COLO668 (cell line): ENCODE results near the gene GAS1.

Experiments used
- DNase-seq: peaks from one replicate; lab custom pipeline; 2025; ENCODE audit not compliant: unreplicated experiment; lab: John Stamatoyannopoulos, UW

GAS1 gene

DNA sequence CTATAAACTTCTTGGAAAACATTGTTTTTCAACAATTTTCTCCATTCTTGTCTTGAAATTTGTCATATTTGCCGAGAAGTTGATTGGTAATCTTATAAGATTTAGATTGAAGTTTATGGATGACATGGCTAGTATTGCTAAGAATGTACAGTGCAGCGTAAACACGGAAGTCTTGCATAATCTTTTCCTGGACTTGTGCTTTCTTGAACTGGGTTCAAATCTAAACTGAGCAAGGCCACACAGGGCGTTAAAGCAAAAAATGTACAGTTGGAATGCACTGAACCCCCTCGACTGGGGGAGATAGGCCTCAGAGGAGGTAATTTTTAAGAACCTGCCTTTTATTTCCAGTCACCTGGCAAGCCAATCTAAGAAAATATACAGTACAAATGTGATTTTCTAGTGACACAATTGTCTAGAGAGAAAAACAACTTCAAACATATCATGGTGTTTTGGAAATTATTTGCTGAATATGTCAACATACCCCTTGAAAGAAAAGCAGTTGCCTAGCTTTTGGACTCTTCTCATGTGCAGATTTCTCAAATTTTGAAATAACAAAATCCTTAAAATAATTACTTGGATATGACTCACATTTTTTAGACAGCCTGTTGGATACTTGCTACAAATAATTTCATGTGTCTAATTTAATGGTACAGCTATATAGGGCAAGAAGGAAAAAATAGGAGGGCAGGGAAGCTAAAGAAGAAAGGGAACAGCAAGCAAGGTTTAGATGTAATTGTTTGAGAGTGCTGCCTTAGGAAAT, 18.5 kb upstream of the GAS1 start:
- DNase-seq: no peak

GRCh38 chr9:86962692-86963091, 15.4 kb upstream of the GAS1 start:
- DNase-seq: no peak

DNA sequence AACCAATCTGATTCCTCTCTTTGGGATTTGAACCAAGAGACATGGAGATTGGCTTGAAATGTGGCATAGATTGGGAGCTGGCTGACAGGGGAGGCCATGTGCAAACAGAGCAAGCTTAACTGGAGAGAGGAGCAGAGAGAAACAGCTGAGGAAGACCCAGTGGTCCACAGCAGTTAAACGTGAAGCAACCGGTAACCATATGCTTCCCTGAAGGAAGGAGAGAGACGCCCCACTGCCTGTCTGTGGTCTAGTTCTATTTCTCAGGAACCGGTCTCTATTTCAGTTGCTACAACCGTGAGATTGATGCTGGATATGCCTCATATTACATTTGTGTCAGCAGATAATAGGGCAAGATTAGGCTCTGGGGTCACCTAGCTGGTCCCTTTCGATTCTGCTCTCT, 13.6 kb upstream of the GAS1 start:
- DNase-seq: no peak

- no peak for DNase-seq
Measured at GRCh38 chr9:86958203-86958602, 10.9 kb upstream of the GAS1 start.

GRCh38 chr9:86955561-86955960, 8.3 kb upstream of the GAS1 start:
- no peak for DNase-seq

DNA sequence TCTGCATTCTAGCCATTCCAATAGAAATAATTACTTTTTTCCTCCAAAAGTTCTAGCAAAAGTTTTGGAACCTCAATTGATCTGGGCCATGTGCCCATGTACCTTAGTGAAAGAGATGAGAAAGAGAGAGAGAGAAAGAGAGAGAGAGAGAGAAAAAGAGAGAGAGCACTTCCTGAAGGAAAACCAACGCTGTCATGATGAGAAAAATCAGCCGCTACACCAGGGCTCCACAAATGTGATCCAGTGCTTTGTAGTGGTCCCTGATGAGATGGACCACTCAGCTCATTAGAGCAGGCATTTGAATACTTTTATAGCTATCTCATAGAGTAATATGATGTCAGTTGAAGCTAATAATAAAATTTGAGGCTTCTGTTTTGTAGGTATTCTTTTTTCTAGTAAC, 7.7 kb upstream of the GAS1 start:
- no peak for DNase-seq

GRCh38 chr9:86953181-86953580, 5.9 kb upstream of the GAS1 start:
- no peak for DNase-seq

GRCh38 chr9:86948074-86948929, 996 bp upstream of the GAS1 start:
- peak; percentile 60 for DNase-seq

DNA sequence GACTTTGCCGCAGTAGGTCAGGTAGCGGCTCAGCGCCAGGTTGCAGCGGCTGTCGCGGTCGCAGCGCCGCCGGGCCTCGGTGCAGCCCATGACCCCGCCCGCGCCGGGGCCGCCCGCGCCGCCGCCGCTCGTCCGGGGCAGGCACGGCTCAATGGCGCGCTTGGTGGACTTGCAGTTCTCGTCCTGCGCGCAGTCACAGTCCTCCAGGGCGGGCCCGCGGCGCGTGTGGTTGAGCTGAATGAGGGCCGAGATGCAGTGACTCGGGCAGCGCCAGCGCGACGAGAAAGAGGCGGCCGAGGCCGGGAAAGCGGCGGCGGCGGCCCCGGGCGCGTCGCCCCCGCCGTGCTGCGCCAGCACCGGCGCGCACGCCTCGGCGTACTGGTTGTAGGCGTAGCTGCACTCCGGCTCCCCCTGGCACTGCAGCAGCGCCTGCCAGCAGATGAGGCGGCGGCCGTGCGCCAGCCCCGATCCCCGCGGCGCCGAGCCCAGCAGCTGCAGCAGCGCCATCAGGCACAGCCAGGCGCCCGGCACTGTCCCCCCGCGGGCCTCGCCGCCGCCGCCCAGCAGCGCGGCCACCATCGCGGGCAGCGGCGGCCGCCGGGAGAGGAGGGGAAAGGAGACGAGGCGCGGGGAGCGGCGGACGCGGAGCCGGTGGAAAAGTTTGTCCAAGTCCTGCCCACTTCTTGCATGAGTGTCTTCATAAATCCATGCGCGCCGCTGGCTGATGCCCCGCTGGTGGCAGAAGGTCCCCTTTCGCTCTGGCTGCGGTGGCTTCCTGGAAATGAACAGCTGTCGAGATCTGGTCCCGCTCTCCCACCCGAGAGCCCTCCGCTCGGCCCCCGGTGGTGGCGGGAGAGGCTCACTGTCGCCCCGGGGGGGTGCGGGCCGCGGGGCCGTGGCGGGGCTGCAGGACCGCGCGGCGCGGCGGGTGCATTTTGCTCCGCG, 833 bp downstream of the GAS1 start:
- peak; percentile 73 for DNase-seq

- DNase-seq: no peak
Measured at GRCh38 chr9:86945728-86946200, 1.5 kb downstream of the GAS1 start.

DNA sequence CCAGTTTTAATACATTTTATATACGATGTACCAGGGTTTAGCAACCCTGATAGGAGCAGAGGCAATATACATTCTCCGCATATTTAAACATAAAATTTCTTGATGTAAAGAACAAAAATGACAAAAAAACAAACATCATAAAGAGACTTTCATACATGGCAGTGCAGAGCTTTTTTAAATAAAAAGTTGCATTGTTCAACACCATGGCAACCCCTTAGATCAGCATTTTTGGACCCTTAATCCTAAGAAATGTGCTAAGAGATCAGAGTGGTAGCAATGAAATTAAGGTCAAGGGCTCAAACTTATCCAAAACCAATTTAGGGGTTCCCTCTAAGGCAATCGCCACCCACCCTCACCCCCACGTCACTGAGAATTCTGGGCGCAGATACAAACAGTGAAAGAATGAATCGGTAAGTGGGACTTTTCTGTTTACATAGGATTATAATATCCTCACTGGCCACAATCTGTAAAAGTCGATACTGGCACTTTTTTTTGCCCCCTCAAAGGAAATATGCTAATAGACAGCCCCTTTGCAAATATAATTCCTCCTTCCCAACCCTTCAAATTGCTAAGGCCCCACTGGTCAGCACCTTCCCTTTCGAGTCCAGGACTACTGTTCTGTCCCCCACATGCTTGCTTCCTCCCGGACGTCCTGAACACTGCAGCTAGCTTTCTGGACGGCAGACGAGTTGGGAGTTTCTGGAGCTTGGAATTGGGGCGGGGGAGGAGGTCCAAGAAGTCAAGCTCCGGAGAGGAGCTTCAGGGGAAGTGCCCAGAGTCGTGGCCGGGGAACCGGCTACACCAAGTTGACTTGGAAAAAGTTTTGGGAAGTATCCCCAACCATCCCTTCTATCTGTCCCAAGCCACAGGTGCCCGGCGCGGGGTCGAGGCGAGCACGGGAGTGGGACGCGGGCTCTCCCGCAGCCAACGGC, 2.2 kb downstream of the GAS1 start:
- no peak for DNase-seq

GRCh38 chr9:86943201-86944113, 3.8 kb downstream of the GAS1 start:
- DNase-seq: no peak

GRCh38 chr9:86942281-86943200, 4.8 kb downstream of the GAS1 start:
- no peak for DNase-seq

GRCh38 chr9:86941197-86941596, 6.1 kb downstream of the GAS1 start:
- DNase-seq: no peak

DNA sequence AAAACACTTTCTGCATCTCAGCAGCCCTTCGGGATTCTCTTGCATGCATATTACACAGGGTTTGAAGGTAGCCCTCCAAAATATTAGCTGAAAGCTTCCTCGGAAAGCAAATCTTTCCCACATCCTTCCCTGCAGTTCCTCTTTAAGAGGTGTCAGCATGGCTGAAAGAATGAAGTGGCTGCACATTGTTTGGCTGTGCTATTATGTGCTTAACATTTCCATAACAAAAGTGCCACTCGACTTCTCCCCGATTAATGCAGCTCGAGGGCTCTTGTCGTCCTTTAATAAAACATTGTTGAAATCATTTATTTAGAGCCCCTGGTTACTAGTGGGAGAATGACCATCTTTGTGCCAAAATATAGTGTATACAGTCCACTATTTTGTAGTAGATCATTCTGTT, 6.5 kb downstream of the GAS1 start:
- no peak for DNase-seq

GRCh38 chr9:86939891-86940290, 7.4 kb downstream of the GAS1 start:
- DNase-seq: no peak

GRCh38 chr9:86939321-86939720, 8.0 kb downstream of the GAS1 start:
- no peak for DNase-seq

DNA sequence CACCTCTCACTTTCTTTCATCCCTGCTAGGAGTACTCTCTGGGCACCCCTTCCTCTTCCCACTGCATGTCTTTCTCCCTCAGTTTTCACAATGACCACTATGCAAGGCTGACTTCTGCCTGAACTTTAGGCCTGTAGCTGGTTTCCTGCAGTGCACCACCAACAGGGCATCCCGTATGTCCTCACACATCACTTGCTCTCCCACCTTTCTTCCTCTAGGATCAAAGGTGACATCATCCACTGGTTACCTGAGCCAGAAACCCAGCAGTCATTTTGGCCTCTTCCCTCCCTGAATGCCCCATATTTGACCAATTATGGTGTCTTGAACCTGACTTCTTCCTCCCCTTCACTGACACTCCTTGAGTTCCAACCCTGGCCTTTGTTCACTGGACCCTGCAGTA, 8.5 kb downstream of the GAS1 start:
- DNase-seq: no peak
